ENCODE results near the gene SLC5A2. TPM values are rescaled to one million over a fixed set of nuclear protein-coding genes. Genes with fewer than 3 reads are reported as not detected.
"Not testable (repeated sequence)": the region's sequence is repeated elsewhere in the genome, so short reads cannot be mapped to it uniquely, and the experiment has no call there.

Gene SLC5A2
- total RNA-seq = 3.1 TPM
- long read RNA-seq, partial matches to known transcripts = 1 of 3 reads
- long read RNA-seq, other reads (novel, unspliced or antisense) = 1 of 3 reads

GRCh38 chr16:31483081-31483480 is at the start of gene SLC5A2:
SLC5A2 (plus strand) TSS chr16:31483123; CDS start chr16:31483137, 14 bp downstream.
- no peak for TF ChIP-seq CTCF (IDR thresholded peaks at IDR 0.05)
- Histone ChIP-seq H3K27me3 (no peaks in the 10 kb centered on the region), H3K4me1 (peaks cover 8% of the 10 kb centered on the region), H3K9me3 (no peaks in the 10 kb centered on the region), H3K4me3 (no peak within 1 kb of the TSS), H3K27ac (no peak within 1 kb of the TSS), H3K36me3 (no peaks in the 10 kb centered on the region)
- intact Hi-C loops (cut with DNase I) = no loop called here
- ATAC-seq (no peak), DNase-seq (no peak)

- Histone ChIP-seq H3K27me3 (no peaks in the 10 kb centered on the region), H3K4me3 (no peak overlapping the region), H3K9me3 (no peaks in the 10 kb centered on the region), H3K27ac (no peak overlapping the region), H3K4me1 (no peaks in the 10 kb centered on the region), H3K36me3 (no peaks in the 10 kb centered on the region)
- TF ChIP-seq CTCF (IDR thresholded peaks at IDR 0.05) = no peak
- DNase-seq (no peak), ATAC-seq (peak; percentile 45)
- intact Hi-C loops (cut with DNase I) = no loop called here
Measured at GRCh38 chr16:31435341-31436220, 47.3 kb upstream of the SLC5A2 start.

- Histone ChIP-seq H3K36me3 (no peaks in the 10 kb centered on the region), H3K27ac (no peak overlapping the region), H3K27me3 (no peaks in the 10 kb centered on the region), H3K4me1 (no peaks in the 10 kb centered on the region), H3K9me3 (no peaks in the 10 kb centered on the region), H3K4me3 (no peak overlapping the region)
- ATAC-seq (peak; percentile 36), DNase-seq (no peak)
- TF ChIP-seq CTCF (IDR thresholded peaks at IDR 0.05) = no peak
- intact Hi-C loops (cut with DNase I) = no loop called here
Measured at GRCh38 chr16:31436221-31437045, 46.5 kb upstream of the SLC5A2 start.

- ATAC-seq = no peak
- intact Hi-C loops (cut with DNase I) = no loop called here
- Histone ChIP-seq H3K9me3 (no peaks in the 10 kb centered on the region), H3K4me3 (no peak overlapping the region), H3K27ac (no peak overlapping the region), H3K27me3 (no peaks in the 10 kb centered on the region), H3K4me1 (peaks cover 4% of the 10 kb centered on the region), H3K36me3 (no peaks in the 10 kb centered on the region)
- no peak for TF ChIP-seq CTCF (IDR thresholded peaks at IDR 0.05)
- DNase-seq = no peak
Measured at GRCh38 chr16:31438414-31438813, 44.5 kb upstream of the SLC5A2 start.

GRCh38 chr16:31439023-31439422 is 43.9 kb upstream of the SLC5A2 start:
- H3K9me3 ChIP-seq; intact Hi-C loops (cut with DNase I); H3K27me3 ChIP-seq; H3K4me3 ChIP-seq; H3K36me3 ChIP-seq; DNase-seq; ATAC-seq; H3K4me1 ChIP-seq; H3K27ac ChIP-seq: not testable (repeated sequence)

GRCh38 chr16:31439519-31439918 is 43.4 kb upstream of the SLC5A2 start:
- intact Hi-C loops (cut with DNase I) = no loop called here

More at GRCh38 chr16:31439519-31439918, 43.4 kb upstream of the SLC5A2 start:
- TF ChIP-seq CTCF (IDR thresholded peaks at IDR 0.05) = no peak
- Histone ChIP-seq H3K4me3 (no peak overlapping the region), H3K27me3 (no peaks in the 10 kb centered on the region), H3K36me3 (no peaks in the 10 kb centered on the region), H3K27ac (no peak overlapping the region), H3K4me1 (peaks cover 4% of the 10 kb centered on the region), H3K9me3 (no peaks in the 10 kb centered on the region)
- DNase-seq (no peak), ATAC-seq (no peak)

All from upper lobe of right lung (tissue), 1 donor.